AG08395 (cell line): Measurements from ENCODE around the gene ACER2.

Source experiments
- DNase-seq: peaks from one replicate; pipeline ENCODE4 v3.0.0; 2012; ENCODE audit warnings: mixed read lengths, low spot score

The ACER2 gene

DNA sequence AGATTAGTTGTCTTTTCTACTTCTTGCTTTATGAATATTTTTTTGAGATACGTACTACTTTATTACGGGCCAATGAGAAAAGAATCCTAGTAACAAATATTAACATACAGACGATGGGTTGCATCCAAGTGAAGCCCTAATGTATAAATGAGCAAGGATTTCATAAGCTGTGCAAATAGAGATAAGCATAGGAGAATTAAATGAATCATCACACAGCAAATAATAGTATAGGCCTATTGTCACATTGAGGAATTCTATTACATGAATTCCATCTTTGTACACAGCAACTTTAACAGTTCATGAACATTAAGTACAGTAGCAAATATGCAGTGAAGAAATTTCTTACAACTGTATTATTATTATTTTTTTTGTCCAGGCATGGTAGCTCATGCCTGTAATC, 78.0 kb downstream of the ACER2 start:
- no peak for DNase-seq

DNA sequence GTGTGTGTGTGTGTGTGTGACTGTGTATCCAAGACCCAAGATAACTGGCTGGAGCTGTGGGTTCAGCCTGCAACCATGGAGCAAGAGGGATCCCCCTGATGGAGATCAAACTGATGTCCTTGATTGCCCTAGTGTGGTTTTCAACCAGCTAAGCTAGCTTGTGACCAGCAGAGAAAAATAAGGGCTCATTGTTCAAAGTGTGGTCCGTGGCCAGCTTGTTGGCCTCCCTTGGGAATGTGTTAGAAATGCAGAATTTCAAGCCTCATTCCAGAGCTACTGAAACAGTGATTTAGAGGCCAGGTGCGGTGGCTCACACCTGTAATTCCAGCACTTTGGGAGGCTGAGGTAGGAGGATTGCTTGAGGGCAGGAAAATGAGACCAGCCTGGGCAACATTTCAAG, 79.9 kb downstream of the ACER2 start:
- DNase-seq = no peak

GRCh38 chr9:19490269-19490668, 81.5 kb downstream of the ACER2 start:
- no peak for DNase-seq

DNA sequence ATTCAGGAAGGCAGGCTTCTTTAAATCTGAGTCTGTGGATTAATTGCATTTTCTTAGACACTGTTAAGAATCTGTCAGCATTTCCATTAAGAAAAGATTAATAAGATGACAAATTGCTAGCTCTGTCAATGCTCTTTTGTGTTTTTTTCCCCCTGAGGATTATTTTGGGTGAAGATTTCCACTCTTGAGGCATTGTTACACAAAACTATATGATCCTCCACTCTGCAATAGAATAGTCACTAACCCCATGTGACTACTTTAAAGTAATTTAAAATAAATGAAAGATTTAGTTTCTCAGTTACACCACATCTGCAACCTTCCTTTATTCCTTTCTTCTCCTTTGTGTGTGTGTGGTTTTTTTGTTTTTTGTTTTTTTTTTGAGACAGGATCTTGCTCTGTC, 82.0 kb downstream of the ACER2 start:
- no peak for DNase-seq

GRCh38 chr9:19492775-19493173, 84.0 kb downstream of the ACER2 start:
- DNase-seq = no peak

DNA sequence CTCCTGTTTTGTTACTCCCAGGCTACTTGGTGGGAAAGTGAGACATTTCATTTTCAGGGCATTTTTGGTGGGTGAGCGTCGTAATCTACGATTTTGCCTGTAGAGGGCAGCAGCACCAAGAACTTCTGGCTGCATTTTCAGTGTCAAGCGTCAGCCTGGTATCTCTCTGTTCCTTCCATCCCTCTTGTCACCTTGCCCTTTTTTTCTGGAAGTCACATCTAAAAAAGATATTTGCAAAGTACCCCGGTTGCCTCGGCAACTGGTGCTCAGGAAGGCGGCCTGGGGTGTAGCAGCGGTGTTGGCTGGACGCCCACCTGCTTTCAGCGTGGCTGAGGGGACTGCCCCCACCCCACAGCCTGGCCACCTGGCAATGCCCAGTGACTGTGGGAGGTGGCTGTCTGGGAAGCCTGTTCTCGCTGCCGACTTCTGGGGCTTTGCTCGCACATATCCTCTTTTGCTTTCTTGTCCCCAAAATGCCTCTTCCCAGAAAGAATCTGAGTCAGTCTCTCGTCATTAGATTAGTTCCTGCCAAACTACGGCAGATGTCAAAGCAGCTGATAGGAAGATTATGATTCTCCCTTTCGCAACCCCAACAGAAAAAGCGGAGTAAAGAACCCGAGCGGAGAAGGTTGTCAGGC, 84.5 kb downstream of the ACER2 start:
- peak; percentile 77 for DNase-seq

DNA sequence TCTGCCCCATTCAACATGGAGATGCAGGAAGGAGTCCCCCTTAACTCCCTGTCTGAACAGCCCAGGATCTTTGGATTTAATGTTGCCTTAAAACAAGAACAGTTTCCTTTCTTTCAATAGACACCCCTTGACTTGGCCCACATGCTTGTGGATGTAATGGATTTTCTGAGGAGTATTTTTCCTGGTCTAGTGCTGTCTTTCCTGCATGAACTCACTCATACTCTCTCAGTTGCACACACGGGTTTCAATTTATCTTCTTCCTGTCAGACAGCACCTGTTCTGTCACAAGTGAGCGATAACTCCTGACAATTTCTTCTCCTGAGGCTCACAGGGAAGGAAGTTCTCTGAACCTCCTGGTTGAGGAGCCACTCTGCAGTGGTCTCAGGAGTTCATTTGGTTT, 85.1 kb downstream of the ACER2 start:
- DNase-seq = no peak

DNA sequence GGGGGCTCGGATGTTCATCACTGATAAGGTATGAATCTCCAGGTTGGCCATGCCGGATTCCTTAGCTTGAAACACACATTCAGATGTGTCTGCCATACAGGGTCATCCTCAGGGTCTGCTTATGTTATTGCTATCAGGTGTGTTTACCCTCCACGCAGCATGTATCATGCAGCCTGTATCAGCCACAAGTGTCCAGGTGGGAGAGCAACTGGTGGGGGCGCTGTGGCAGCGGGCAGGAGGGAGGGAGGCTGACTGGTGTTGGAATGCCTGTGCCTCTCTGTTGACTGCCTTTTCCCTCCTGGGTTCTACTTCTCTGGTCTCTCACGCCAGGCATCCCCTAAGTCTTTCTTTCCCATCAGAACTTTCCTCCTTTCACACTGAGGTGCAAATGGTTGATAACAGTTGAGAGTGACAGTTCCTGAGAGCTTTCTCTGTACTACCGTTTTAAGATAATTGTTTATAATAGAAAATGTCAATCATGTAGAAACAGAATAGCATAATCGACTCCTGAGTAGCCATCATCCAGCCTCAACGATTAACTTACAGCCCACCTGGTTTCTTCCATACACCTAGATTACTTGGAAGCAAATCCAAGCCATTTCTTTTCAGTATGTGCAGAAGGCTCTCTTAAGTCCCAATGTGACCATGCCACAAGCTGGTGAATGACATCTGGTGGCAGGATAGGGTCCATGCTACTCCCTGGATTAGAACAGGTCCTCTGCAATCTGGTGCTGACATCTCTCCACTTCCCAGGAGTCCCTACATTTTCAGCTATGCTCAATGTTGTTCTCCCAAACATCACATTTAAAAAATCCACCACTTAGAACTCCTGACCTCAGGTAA, 86.6 kb downstream of the ACER2 start:
- no peak for DNase-seq

DNA sequence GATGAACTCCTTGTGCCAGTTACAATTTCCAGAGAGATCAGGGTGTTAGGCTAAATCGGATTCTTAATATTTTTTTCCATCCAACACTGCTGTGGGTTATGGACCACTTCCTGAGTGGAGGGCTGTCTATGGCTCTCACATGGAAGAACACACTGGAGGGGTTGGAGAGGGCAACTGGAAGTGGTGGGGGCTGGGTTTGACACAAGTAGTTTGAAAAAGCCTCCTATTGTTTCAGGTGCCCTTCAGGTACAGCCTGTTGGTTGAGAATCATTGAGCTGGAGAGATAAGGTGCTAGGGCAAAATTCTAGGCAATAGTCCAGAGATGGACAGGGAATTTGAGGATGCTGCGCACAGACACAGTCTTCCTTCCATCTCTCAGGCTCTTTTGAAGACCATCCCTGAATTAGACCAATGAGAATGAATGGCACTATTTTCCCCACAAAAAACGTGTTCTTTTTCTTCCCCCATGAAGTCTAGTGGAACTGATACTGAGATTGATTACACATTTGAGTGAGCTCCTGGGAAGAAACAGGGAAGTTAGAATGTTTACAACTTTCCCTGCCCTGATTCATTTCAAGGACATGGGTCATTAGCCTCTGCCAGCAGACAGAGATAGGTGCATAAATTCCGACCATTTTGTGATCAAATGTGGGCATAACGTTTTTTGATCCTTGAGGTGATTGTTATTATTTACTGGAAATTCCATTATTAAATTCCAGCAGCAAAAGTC, 87.7 kb downstream of the ACER2 start:
- DNase-seq = no peak

- DNase-seq = no peak
These were observed 88.5 kb downstream of the ACER2 start for GRCh38 chr9:19497276-19497675.

- DNase-seq = no peak
These were observed 89.2 kb downstream of the ACER2 start for GRCh38 chr9:19498015-19498414.
